IMR-90 (cell line): ENCODE results near the gene POM121. TPM values are rescaled to one million over a fixed set of nuclear protein-coding genes. Genes with fewer than 3 reads are reported as not detected.
"Not testable (repeated sequence)": the region's sequence is repeated elsewhere in the genome, so short reads cannot be mapped to it uniquely, and the experiment has no call there.

Source experiments
- ATAC-seq: fragments of 200-7000 bp; cut with Tn5 transposase; 2 replicates; pipeline ENCODE4 v1.9.1; 2020; ENCODE audit warnings: low read depth, mild to moderate bottlenecking, moderate library complexity
- BruUV-seq: library from RNA; stranded (reverse); fragments of 400-500 nt; replicated peaks from 2 replicates; lab custom pipeline; 2021; lab: Mats Ljungman, UMichigan
- CTCF ChIA-PET: fragments of 300-600 bp; formaldehyde crosslinking; extraction: SDS; loops from one replicate; lab custom pipeline; 2021; ENCODE audit warnings: antibody characterized with exemption; lab: Yijun Ruan, JAX
- POLR2A ChIA-PET: fragments of 300-600 bp; sonication (Branson Sonifier 250); formaldehyde crosslinking; loops from one replicate; lab custom pipeline; 2022; ENCODE audit warnings: antibody characterized with exemption; ENCODE audit not compliant: unreplicated experiment; lab: Charles Lee
- DNase-seq: peaks from one replicate; pipeline ENCODE4 v3.0.0; 2013
- H2AFZ ChIP-seq: replicated peaks from 2 replicates; pipeline ENCODE3; 2013; ENCODE audit warnings: low read length, mild to moderate bottlenecking; ENCODE audit not compliant: poor library complexity
- H2AK5ac ChIP-seq: 2 replicates; pipeline ENCODE4 v1.6.1; 2013; ENCODE audit warnings: low read depth, low read length, inconsistent platforms
- H2AK9ac ChIP-seq: replicated peaks from 2 replicates; pipeline ENCODE3; 2013; ENCODE audit warnings: mild to moderate bottlenecking, low read depth, low read length, moderate library complexity; ENCODE audit not compliant: poor library complexity
- H2BK120ac ChIP-seq: 2 replicates; pipeline ENCODE4 v1.6.1; 2013; ENCODE audit warnings: low read depth, low read length, inconsistent platforms
- H2BK15ac ChIP-seq: 3 replicates; pipeline ENCODE4 v1.6.1; 2013; ENCODE audit warnings: low read depth, low read length, inconsistent platforms
- H2BK20ac ChIP-seq: 2 replicates; pipeline ENCODE4 v1.6.1; 2013; ENCODE audit warnings: low read depth, mild to moderate bottlenecking, inconsistent platforms, low read length, moderate library complexity
- H2BK5ac ChIP-seq: 2 replicates; pipeline ENCODE4 v1.6.1; 2013; ENCODE audit warnings: mild to moderate bottlenecking, low read depth, low read length, inconsistent platforms; ENCODE audit not compliant: poor library complexity, severe bottlenecking
- H3K14ac ChIP-seq: replicated peaks from 2 replicates; pipeline ENCODE4 v1.6.1; 2013; ENCODE audit warnings: low read depth, low read length, inconsistent platforms
- H3K18ac ChIP-seq: 2 replicates; pipeline ENCODE4 v1.6.1; 2013; ENCODE audit warnings: low read depth, low read length, control low read depth
- H3K23ac ChIP-seq: 2 replicates; pipeline ENCODE4 v1.6.1; 2013; ENCODE audit warnings: low read depth, low read length, inconsistent platforms
- H3K27ac ChIP-seq: 2 replicates; pipeline ENCODE4 v1.5.1; 2013; ENCODE audit warnings: mild to moderate bottlenecking, control low read depth, low read length; ENCODE audit not compliant: insufficient read depth
- H3K27me3 ChIP-seq: 2 replicates; pipeline ENCODE4 v1.6.1; 2013; ENCODE audit warnings: low read length; ENCODE audit not compliant: control insufficient read depth, insufficient read depth
- H3K36me3 ChIP-seq: 2 replicates; pipeline ENCODE4 v1.6.1; 2013; ENCODE audit warnings: low read length, mixed read lengths; ENCODE audit not compliant: control insufficient read depth, insufficient read depth
- H3K4ac ChIP-seq: 2 replicates; pipeline ENCODE4 v1.6.1; 2013; ENCODE audit warnings: low read depth, low read length, inconsistent platforms
- H3K4me1 ChIP-seq: 2 replicates; pipeline ENCODE4 v1.6.1; 2013; ENCODE audit warnings: low read length, mixed read lengths; ENCODE audit not compliant: control insufficient read depth, insufficient read depth
- H3K4me2 ChIP-seq: 2 replicates; pipeline ENCODE4 v1.6.1; 2013; ENCODE audit warnings: low read depth, mild to moderate bottlenecking, control low read depth, low read length, moderate library complexity
- H3K4me3 ChIP-seq: 2 replicates; pipeline ENCODE4 v1.5.1; 2013; ENCODE audit warnings: low read depth, mild to moderate bottlenecking, control low read depth, low read length, moderate library complexity; ENCODE audit not compliant: insufficient read depth
- H3K56ac ChIP-seq: 2 replicates; pipeline ENCODE4 v1.6.1; 2013; ENCODE audit warnings: low read length, inconsistent platforms; ENCODE audit not compliant: insufficient read depth; ENCODE audit errors: extremely low read depth
- H3K79me1 ChIP-seq, 2 experiments: 2 replicates each; pipeline ENCODE4 v1.6.1; 2013; ENCODE audit warnings: low read length in 2 of 2, inconsistent platforms in 1 of 2, low read depth in 1 of 2
- H3K9ac ChIP-seq: 2 replicates; pipeline ENCODE4 v1.6.1; 2013; ENCODE audit warnings: low read depth, low read length, control low read depth
- H3K9me1 ChIP-seq: 2 replicates; pipeline ENCODE4 v1.6.1; 2013; ENCODE audit warnings: low read length, inconsistent platforms; ENCODE audit not compliant: insufficient read depth
- H3K9me3 ChIP-seq: 2 replicates; pipeline ENCODE4 v1.6.1; 2013; ENCODE audit warnings: low read length; ENCODE audit not compliant: control insufficient read depth, insufficient read depth
- H4K20me1 ChIP-seq: 2 replicates; pipeline ENCODE4 v1.6.1; 2013; ENCODE audit warnings: low read length, inconsistent platforms; ENCODE audit not compliant: insufficient read depth
- H4K5ac ChIP-seq: 2 replicates; pipeline ENCODE4 v1.6.1; 2013; ENCODE audit warnings: mild to moderate bottlenecking, low read depth, low read length, control low read depth
- H4K8ac ChIP-seq, 2 experiments: 2 replicates each; pipeline ENCODE4 v1.6.1; 2013; ENCODE audit warnings: low read depth in 2 of 2, low read length in 2 of 2, control low read depth in 1 of 2, inconsistent platforms in 1 of 2
- H4K91ac ChIP-seq: 2 replicates; pipeline ENCODE4 v1.6.1; 2013; ENCODE audit warnings: low read depth, low read length, inconsistent platforms; ENCODE audit not compliant: insufficient read depth
- CHD1 ChIP-seq: IDR thresholded peaks from 2 replicates; pipeline ENCODE4 v1.6.1; 2012; ENCODE audit warnings: low read depth, low read length, improper control_type of control experiment
- MXI1 ChIP-seq: IDR thresholded peaks from 2 replicates; pipeline ENCODE4 v1.6.1; 2012; ENCODE audit warnings: low read depth, mild to moderate bottlenecking, low read length, moderate library complexity, borderline replicate concordance
- POLR2A ChIP-seq: IDR thresholded peaks from 2 replicates; pipeline ENCODE4 v1.6.1; 2012; ENCODE audit warnings: mild to moderate bottlenecking, low read depth, low read length
- WGBS, 2 experiments: methylation state at CpG; one replicate each; pipeline versions ENCODE4 v1.1.5 to v1.1.7; 2013; ENCODE audit warnings: missing lambda C conversion rate in 2 of 2; ENCODE audit not compliant: insufficient read length in 1 of 2; ENCODE audit errors: extremely low coverage in 2 of 2; 5-methylcytosine and 5-hydroxymethylcytosine counted together
- dilution Hi-C: fragments of 300-500 bp; cut with HindIII; formaldehyde crosslinking; loops from one replicate; pipeline ENCODE4 v1.14.3; 2018; ENCODE audit warnings: low sequenced_read_pairs; ENCODE audit not compliant: unreplicated experiment
- in situ Hi-C: fragments of 300-500 bp; cut with MboI; formaldehyde crosslinking; loops from 3 replicates; pipeline ENCODE4 v1.14.3; 2019; ENCODE audit warnings: low sequenced_read_pairs, inconsistent platforms, mixed read lengths
- intact Hi-C: fragments of 100-400 bp; cut with micrococcal nuclease; formaldehyde crosslinking; loops from 2 replicates; pipeline ENCODE4 v1.10.0; 2022
- polyA plus RNA-seq, 3 experiments: library from polyadenylated mRNA; depleted of rRNA; stranded (reverse); fragments of >200 nt; gene quantifications; 2 replicates each; pipeline ENCODE4 v1.2.3, GENCODE V29; 2012; ENCODE audit warnings: low replicate concordance in 1 of 3
- total RNA-seq: library from RNA; depleted of rRNA; stranded (reverse); fragments of >200 nt; gene quantifications from 2 replicates; pipeline ENCODE4 v1.2.3, GENCODE V29; 2012

POM121 gene
- total and polyA plus RNA-seq, 2 of the 4 experiments (the other 2 are of a cell fraction), result 1.8 to 15.5 TPM

DNA sequence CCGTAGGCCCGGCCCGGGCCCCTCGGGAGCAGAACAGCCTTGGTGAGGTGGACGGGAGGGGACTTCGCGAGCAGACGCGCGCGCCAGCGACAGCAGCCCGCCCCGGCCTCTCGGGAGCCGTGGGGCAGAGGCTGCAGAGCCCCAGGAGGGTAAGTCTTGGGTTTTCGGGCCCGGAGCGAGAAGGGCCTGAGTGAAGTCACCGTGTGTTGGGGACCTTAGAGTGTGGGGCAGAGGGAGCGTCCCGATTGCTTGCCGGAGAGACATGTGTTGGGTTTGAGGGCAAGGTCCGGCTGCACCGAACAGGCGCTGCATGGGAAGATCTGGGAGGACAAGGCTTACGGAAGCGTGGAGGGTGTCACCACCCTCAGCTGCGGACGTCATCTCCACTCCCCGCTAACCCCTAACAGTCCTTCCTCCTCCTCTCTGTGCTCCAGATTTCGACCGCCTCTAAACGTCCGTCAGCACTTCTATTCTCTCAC, 45.1 kb upstream of the POM121 start:
- Histone ChIP-seq H3K4ac (peak overlapping the region; percentile 67), H4K8ac (peak overlapping the region in 1 of 2 experiments; percentile 68; a peak in 1 of 4 replicates), H3K23ac (peak overlapping the region; percentile 65; the same call in 1 of the 2 replicates), H3K14ac (peak overlapping the region; percentile 81), H3K9ac (peak overlapping the region; percentile 84), H3K4me3 (peak overlapping the region; percentile 73), H3K27ac (peak overlapping the region; percentile 68), H3K4me2 (peak overlapping the region; percentile 67), H2AK5ac (peak overlapping the region; percentile 85; the same call in 1 of the 2 replicates)
- H3K9me3 ChIP-seq, H3K79me1 ChIP-seq, H2BK5ac ChIP-seq, POLR2A ChIA-PET, intact Hi-C loops, H3K56ac ChIP-seq, H4K91ac ChIP-seq, H4K20me1 ChIP-seq, H3K4me1 ChIP-seq, H3K18ac ChIP-seq, H3K9me1 ChIP-seq, H3K36me3 ChIP-seq, ATAC-seq, H3K27me3 ChIP-seq, in situ Hi-C loops, BruUV-seq, H2BK15ac ChIP-seq, H4K5ac ChIP-seq, dilution Hi-C loops, H2AK9ac ChIP-seq, H2BK20ac ChIP-seq, H2BK120ac ChIP-seq, H2AFZ ChIP-seq, CTCF ChIA-PET: not testable (repeated sequence)
- peak; percentile 75 for DNase-seq
- TF ChIP-seq CHD1 (0 out of 2 replicates have a peak, but pooled peaks have one; percentile 50), POLR2A (peak; percentile 69; the same call in 1 of the 2 replicates), MXI1 (peak; percentile 45; the same call in 1 of the 2 replicates)
- no CpG with 5 or more reads among the region's 35 CpGs for WGBS, 2 experiments

GRCh38 chr7:72891750-72892149, 33.1 kb upstream of the POM121 start:
- DNase-seq, H4K20me1 ChIP-seq, H3K9me3 ChIP-seq, H3K9ac ChIP-seq, BruUV-seq, H2BK15ac ChIP-seq, ATAC-seq, H3K23ac ChIP-seq, dilution Hi-C loops, H2BK120ac ChIP-seq, H2BK5ac ChIP-seq, H3K27me3 ChIP-seq, H3K18ac ChIP-seq, H4K5ac ChIP-seq, H2BK20ac ChIP-seq, H2AK5ac ChIP-seq, H3K4me1 ChIP-seq, CTCF ChIA-PET, H4K8ac ChIP-seq, intact Hi-C loops, H3K4me2 ChIP-seq, H3K27ac ChIP-seq, H4K91ac ChIP-seq, H3K14ac ChIP-seq, H2AK9ac ChIP-seq, H3K56ac ChIP-seq, in situ Hi-C loops, POLR2A ChIA-PET, H3K79me1 ChIP-seq, H3K4me3 ChIP-seq, H3K4ac ChIP-seq, H2AFZ ChIP-seq, H3K9me1 ChIP-seq: not testable (repeated sequence)
- H3K36me3 ChIP-seq, result peaks cover 23% of the 10 kb centered on the region
- 100% methylated on average over 1 of the region's 4 CpGs; no CpG with 5 or more reads in 1 of the 2 experiments for WGBS, 2 experiments
